OCI-M2 (cell line): ENCODE results near the gene VENTX.

Source experiments
- DNase-seq: peaks from one replicate; lab custom pipeline; 2025; ENCODE audit not compliant: unreplicated experiment; lab: John Stamatoyannopoulos, UW

Gene VENTX

GRCh38 chr10:133201948-133202725 lies 35.5 kb upstream of the VENTX start:
- no peak for DNase-seq

GRCh38 chr10:133202778-133203651 lies 34.6 kb upstream of the VENTX start:
- no peak for DNase-seq

GRCh38 chr10:133203652-133204195 lies 33.9 kb upstream of the VENTX start:
- DNase-seq, result no peak

GRCh38 chr10:133204226-133205015 lies 33.2 kb upstream of the VENTX start:
- no peak for DNase-seq

- DNase-seq, result no peak
These were observed 32.5 kb upstream of the VENTX start for GRCh38 chr10:133205146-133205545.

- no peak for DNase-seq
These were observed 31.2 kb upstream of the VENTX start for GRCh38 chr10:133206356-133207040.

- DNase-seq, result no peak
These were observed 30.5 kb upstream of the VENTX start for GRCh38 chr10:133207041-133207600.

GRCh38 chr10:133207627-133208026 lies 30.0 kb upstream of the VENTX start:
- DNase-seq, result no peak

GRCh38 chr10:133208466-133208865 lies 29.2 kb upstream of the VENTX start:
- DNase-seq, result no peak

GRCh38 chr10:133209117-133209516 lies 28.5 kb upstream of the VENTX start:
- DNase-seq, result no peak

GRCh38 chr10:133209641-133210040 lies 28.0 kb upstream of the VENTX start:
- DNase-seq, result no peak

- DNase-seq, result no peak
These were observed 27.1 kb upstream of the VENTX start for GRCh38 chr10:133210398-133211140.

- no peak for DNase-seq
These were observed 26.4 kb upstream of the VENTX start for GRCh38 chr10:133211141-133211830.

GRCh38 chr10:133211959-133212852 lies 25.4 kb upstream of the VENTX start:
- no peak for DNase-seq

- DNase-seq, result no peak
These were observed 24.7 kb upstream of the VENTX start for GRCh38 chr10:133212853-133213494.

GRCh38 chr10:133213641-133214467 lies 23.8 kb upstream of the VENTX start:
- no peak for DNase-seq
